Naive thymus-derived CD8-positive, alpha-beta T cell (primary cell): ENCODE measurements around the gene DMRTA1. TPM values are rescaled to one million over a fixed set of nuclear protein-coding genes. Genes with fewer than 3 reads are reported as not detected.
"Not testable (repeated sequence)": the region's sequence is repeated elsewhere in the genome, so short reads cannot be mapped to it uniquely, and the experiment has no call there.

Source experiments
- ATAC-seq, 2 donors: fragments of 150-1000 bp; cut with Tn5 transposase in 1 of 2; sonication (Bioruptor Pico), chemical (Tn5 transposase) in 1 of 2; 1 replicate in 1 of 2; 2 replicates in 1 of 2; pipeline ENCODE4 v1.10.0; 2021; ENCODE audit warnings: mild to moderate bottlenecking in 2 of 2, moderate library complexity in 2 of 2
- POLR2A ChIA-PET: fragments of 350-600 bp; sonication (Branson Sonifier 250); formaldehyde crosslinking; loops from one replicate; lab custom pipeline; 2021; ENCODE audit warnings: antibody characterized with exemption; lab: Charles Lee
- DNase-seq, 10 donors: peaks; one replicate each; pipeline versions ENCODE4 v3.0.0 to v3.0.0-alpha.2; 2020 to 2022
- H3K27ac Mint-ChIP-seq, 10 donors: one replicate each; pipeline ENCODE4 v1.8.0; 2020 to 2022; ENCODE audit warnings: mild to moderate bottlenecking in 10 of 10, mixed read lengths in 10 of 10, moderate library complexity in 4 of 10, inconsistent platforms in 1 of 10
- H3K27me3 Mint-ChIP-seq, 5 donors: one replicate each; pipeline ENCODE4 v1.8.0; 2021 to 2022; ENCODE audit warnings: mixed read lengths in 5 of 5
- H3K36me3 Mint-ChIP-seq, 3 donors: one replicate each; pipeline ENCODE4 v1.8.0; 2020 to 2022; ENCODE audit warnings: mixed read lengths in 3 of 3, mild to moderate bottlenecking in 2 of 3, inconsistent platforms in 1 of 3
- H3K4me1 Mint-ChIP-seq, 4 donors: one replicate each; pipeline ENCODE4 v1.8.0; 2021 to 2022; ENCODE audit warnings: mixed read lengths in 4 of 4
- H3K4me3 Mint-ChIP-seq, 10 donors: one replicate each; pipeline ENCODE4 v1.8.0; 2020 to 2022; ENCODE audit warnings: mild to moderate bottlenecking in 10 of 10, mixed read lengths in 10 of 10, moderate library complexity in 6 of 10, inconsistent platforms in 1 of 10
- H3K9me3 Mint-ChIP-seq, 9 donors: one replicate each; pipeline ENCODE4 v1.8.0; 2020 to 2022; ENCODE audit warnings: mixed read lengths in 9 of 9, mild to moderate bottlenecking in 3 of 9, inconsistent platforms in 1 of 9, moderate library complexity in 1 of 9
- polyA plus RNA-seq, 3 donors: library from polyadenylated mRNA; unstranded; fragments of 300-500 nt; fragmentation: Illumina TruSeq; gene quantifications; one replicate each; pipeline ENCODE4 v1.2.3, GENCODE V29; 2021
- total RNA-seq, 8 experiments: library from RNA in 2 of 8; stranded (reverse) in 2 of 8; gene quantifications; one replicate each; pipeline ENCODE4 v1.2.3 and lab custom pipeline; 2021 to 2026

DMRTA1 gene
- not detected for total RNA-seq
- polyA plus RNA-seq, result under 1 TPM in 1 of 3 donors, not detected in 2; 0.05 TPM
- total RNA-seq (lab: John Stamatoyannopoulos, UW), result 0 to 0.78 (median 0) reads per million in 6 experiments

DNA sequence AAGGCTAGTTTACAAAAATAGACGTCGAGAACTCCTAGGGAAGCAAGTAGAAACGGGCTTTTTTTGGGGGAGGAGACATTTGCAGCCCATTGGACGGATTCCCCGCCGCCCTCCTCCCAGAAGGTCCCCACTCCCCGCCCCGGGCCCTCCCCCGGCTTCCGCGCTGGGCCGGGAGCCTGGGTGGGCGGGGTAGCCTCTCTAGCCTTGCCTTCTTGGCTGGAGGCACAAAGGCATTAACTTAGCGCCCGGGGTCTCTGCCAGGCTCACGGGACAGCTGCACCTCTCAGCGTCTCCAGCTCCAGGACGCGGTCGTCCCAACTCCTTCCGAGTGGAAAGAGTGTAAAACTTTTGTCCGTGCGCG is at the start of gene DMRTA1:
TSS of gene DMRTA1 (plus strand) at position 236 of the 361 bp plus-strand sequence. CDS start 242 bp downstream, outside the sequence.
- Mint-ChIP-seq H3K9me3 (peaks cover 0 to 5% (median 0%) of the 10 kb centered on the region in 9 donors), H3K4me3 (peak within 1 kb of the TSS; percentile 0 to 72 (median 57)), H3K27ac (no peak within 1 kb of the TSS), H3K4me1 (peaks cover 0 to 8% (median 6%) of the 10 kb centered on the region in 4 donors), H3K27me3 (peaks cover 23 to 53% (median 35%) of the 10 kb centered on the region in 5 donors), H3K36me3 (peaks cover 0 to 5% (median 0%) of the 10 kb centered on the region in 3 donors)
- ATAC-seq (peak in 1 of 2 donors; percentile 25), DNase-seq (no peak)
- POLR2A ChIA-PET, result no interaction called here

DNA sequence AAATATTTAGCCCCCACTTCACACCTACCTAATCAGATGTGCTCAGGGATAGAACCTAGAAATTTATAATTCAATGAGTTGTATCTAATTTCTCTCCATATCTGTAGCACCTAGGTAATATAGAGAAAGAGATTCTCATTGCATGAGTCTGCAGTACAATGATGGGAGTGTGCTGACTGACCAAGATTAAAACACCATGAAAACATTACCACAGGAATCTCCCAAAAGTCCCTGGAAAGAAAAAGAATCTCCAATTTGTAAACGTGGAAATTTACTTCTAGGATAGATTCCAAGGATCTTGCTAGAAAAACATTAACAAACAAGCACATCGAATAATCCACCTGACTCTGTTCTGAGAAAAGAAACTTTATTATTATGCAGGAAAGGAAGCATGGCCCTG is 45.0 kb upstream of the DMRTA1 start:
- H3K27ac Mint-ChIP-seq, result no peak overlapping the region
- POLR2A ChIA-PET, result no interaction called here
- H3K36me3 Mint-ChIP-seq, result peaks cover 0 to 5% (median 0%) of the 10 kb centered on the region in 3 donors
- ATAC-seq, result no peak
- no peak for DNase-seq
- H3K9me3 Mint-ChIP-seq, result peaks cover 0 to 9% (median 0%) of the 10 kb centered on the region in 9 donors
- no peak overlapping the region for H3K4me3 Mint-ChIP-seq
- H3K27me3 Mint-ChIP-seq, result peaks cover 2 to 15% (median 6%) of the 10 kb centered on the region in 5 donors
- no peaks in the 10 kb centered on the region for H3K4me1 Mint-ChIP-seq

GRCh38 chr9:22405869-22406659 is 40.6 kb upstream of the DMRTA1 start:
- DNase-seq, result no peak
- no peak overlapping the region for H3K4me3 Mint-ChIP-seq

GRCh38 chr9:22413884-22414283 is 32.7 kb upstream of the DMRTA1 start:
- H3K27me3 Mint-ChIP-seq, result peaks cover 0 to 4% (median 0%) of the 10 kb centered on the region in 5 donors
- peaks cover 0 to 6% (median 0%) of the 10 kb centered on the region in 9 donors for H3K9me3 Mint-ChIP-seq
- no peak for ATAC-seq
- no peak overlapping the region for H3K27ac Mint-ChIP-seq
- H3K4me3 Mint-ChIP-seq, result no peak overlapping the region
- no peak for DNase-seq
- POLR2A ChIA-PET, result no interaction called here
- H3K36me3 Mint-ChIP-seq, result no peaks in the 10 kb centered on the region
- no peaks in the 10 kb centered on the region for H3K4me1 Mint-ChIP-seq

More at GRCh38 chr9:22405869-22406659, 40.6 kb upstream of the DMRTA1 start:
- Mint-ChIP-seq H3K36me3 (peaks cover 0 to 2% (median 0%) of the 10 kb centered on the region in 3 donors), H3K9me3 (peaks cover 0 to 9% (median 0%) of the 10 kb centered on the region in 9 donors), H3K27ac (no peak overlapping the region), H3K27me3 (peaks cover 2 to 15% (median 6%) of the 10 kb centered on the region in 5 donors), H3K4me1 (no peaks in the 10 kb centered on the region)
- POLR2A ChIA-PET, result no interaction called here
- ATAC-seq, result no peak

- Mint-ChIP-seq H3K36me3 (no peaks in the 10 kb centered on the region), H3K9me3 (peaks cover 0 to 3% (median 0%) of the 10 kb centered on the region in 9 donors), H3K4me1 (no peaks in the 10 kb centered on the region), H3K27ac (no peak overlapping the region), H3K4me3 (no peak overlapping the region), H3K27me3 (no peaks in the 10 kb centered on the region)
- DNase-seq (no peak), ATAC-seq (no peak)
- POLR2A ChIA-PET, result no interaction called here
These were observed 30.5 kb upstream of the DMRTA1 start for GRCh38 chr9:22415941-22416691.

DNA sequence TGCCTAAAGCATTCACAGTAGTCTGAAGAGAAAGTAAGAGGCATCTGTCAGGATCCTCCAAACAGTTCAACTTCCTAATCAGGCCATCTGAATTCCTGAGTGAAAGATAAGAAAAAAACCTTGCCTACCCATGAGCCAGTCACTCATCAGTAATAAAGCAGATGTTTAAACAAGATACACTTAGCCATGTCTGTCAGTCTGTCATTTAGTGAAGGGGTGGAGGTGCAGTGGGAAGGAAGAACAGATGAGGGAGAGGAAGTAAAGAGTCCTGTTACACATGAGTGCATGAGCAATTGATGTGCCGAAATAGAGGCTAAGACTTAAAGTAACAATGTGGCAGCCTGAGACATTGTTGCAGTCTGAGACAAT is 29.9 kb upstream of the DMRTA1 start:
- POLR2A ChIA-PET, result no interaction called here
- ATAC-seq, result no peak

DNA sequence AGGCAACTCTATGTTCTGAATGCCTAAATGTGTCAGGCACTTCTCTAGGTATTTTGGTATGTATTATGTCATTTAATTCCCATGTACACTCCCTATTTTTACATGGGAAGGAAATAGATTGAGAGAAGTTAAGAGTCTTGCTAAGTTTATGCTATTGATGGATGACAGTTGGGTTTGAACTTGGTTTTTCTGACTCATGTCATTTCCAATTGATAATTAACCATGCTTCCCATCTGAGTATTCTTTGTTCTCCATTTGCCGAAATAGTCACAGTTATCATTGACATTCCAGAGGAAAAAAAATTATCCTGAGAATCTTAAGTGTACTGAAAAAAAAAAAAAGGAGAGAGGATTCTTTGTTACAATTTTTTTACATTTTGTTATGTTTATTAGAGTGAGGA is 23.1 kb upstream of the DMRTA1 start:
- POLR2A ChIA-PET, result no interaction called here
- Mint-ChIP-seq H3K4me3 (no peak overlapping the region), H3K36me3 (no peaks in the 10 kb centered on the region), H3K27me3 (peaks cover 0 to 15% (median 8%) of the 10 kb centered on the region in 5 donors), H3K27ac (no peak overlapping the region), H3K4me1 (no peaks in the 10 kb centered on the region), H3K9me3 (peaks cover 0 to 2% (median 0%) of the 10 kb centered on the region in 9 donors)
- DNase-seq (no peak), ATAC-seq (no peak)

More for the DNA sequence above, 29.9 kb upstream of the DMRTA1 start:
- H3K27me3 Mint-ChIP-seq, result peaks cover 0 to 1% (median 0%) of the 10 kb centered on the region in 5 donors
- H3K36me3 Mint-ChIP-seq, result no peaks in the 10 kb centered on the region
- H3K4me3 Mint-ChIP-seq, result no peak overlapping the region
- H3K4me1 Mint-ChIP-seq, result no peaks in the 10 kb centered on the region
- DNase-seq, result no peak
- no peak overlapping the region for H3K27ac Mint-ChIP-seq
- H3K9me3 Mint-ChIP-seq, result peaks cover 0 to 3% (median 0%) of the 10 kb centered on the region in 9 donors

DNA sequence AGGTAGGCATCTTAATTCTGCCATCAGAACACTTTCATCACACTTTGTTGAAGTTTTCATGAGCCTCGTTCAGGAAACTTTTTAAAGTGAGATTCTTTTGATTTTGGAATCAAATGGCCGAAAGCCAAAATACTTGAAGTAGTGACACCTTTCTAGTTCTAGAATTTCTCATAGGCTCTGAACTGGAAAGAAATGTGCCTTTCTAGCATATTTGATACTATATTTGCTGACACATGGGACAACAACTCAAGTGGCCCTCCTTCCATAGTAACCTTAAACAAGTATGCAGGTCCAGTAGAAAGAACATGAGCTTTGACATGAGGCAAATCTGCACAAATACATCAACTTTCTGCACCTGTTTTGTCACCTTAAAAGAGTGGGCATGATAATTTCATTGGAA is 22.0 kb upstream of the DMRTA1 start:
- Mint-ChIP-seq H3K36me3 (no peaks in the 10 kb centered on the region), H3K9me3 (peaks cover 0 to 2% (median 0%) of the 10 kb centered on the region in 9 donors), H3K4me1 (no peaks in the 10 kb centered on the region), H3K27me3 (peaks cover 0 to 15% (median 9%) of the 10 kb centered on the region in 5 donors), H3K4me3 (no peak overlapping the region), H3K27ac (no peak overlapping the region)
- POLR2A ChIA-PET, result no interaction called here
- DNase-seq (no peak), ATAC-seq (no peak)

GRCh38 chr9:22425551-22425950 is 21.1 kb upstream of the DMRTA1 start:
- Mint-ChIP-seq H3K9me3 (peaks cover 0 to 2% (median 0%) of the 10 kb centered on the region in 9 donors), H3K36me3 (no peaks in the 10 kb centered on the region), H3K27me3 (peaks cover 0 to 18% (median 9%) of the 10 kb centered on the region in 5 donors), H3K4me1 (no peaks in the 10 kb centered on the region), H3K4me3 (no peak overlapping the region), H3K27ac (no peak overlapping the region)
- POLR2A ChIA-PET, result no interaction called here
- DNase-seq, result no peak
- no peak for ATAC-seq

GRCh38 chr9:22427226-22427880 is 19.3 kb upstream of the DMRTA1 start:
- no peak for DNase-seq

DNA sequence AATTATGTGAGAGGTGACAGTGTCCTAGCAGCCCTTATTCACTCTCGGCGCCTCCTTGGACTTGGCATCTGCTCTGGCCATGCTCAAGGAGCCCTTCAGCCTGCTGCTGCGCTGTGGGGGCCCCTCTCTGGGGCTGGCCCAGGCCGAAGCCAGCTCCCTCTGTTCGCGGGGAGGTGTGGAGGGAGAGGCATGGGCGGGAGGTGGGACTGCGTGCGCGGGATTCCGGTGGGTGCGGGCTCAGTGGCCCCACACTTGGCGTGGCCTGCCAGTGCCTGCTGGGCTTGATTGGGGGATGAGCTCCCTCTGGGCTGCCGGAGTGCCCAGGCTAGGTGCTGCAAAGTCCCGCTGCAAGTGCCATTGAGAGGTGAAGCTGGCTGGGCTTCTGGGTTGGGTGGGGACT is 12.9 kb upstream of the DMRTA1 start:
- DNase-seq (no peak), ATAC-seq (no peak)
- Mint-ChIP-seq H3K4me3 (no peak overlapping the region), H3K27me3 (peaks cover 2 to 25% (median 9%) of the 10 kb centered on the region in 5 donors), H3K9me3 (peaks cover 0 to 4% (median 0%) of the 10 kb centered on the region in 9 donors), H3K27ac (no peak overlapping the region), H3K36me3 (no peaks in the 10 kb centered on the region), H3K4me1 (no peaks in the 10 kb centered on the region)
- POLR2A ChIA-PET, result no interaction called here

More at GRCh38 chr9:22427226-22427880, 19.3 kb upstream of the DMRTA1 start:
- no peaks in the 10 kb centered on the region for H3K36me3 Mint-ChIP-seq
- no peaks in the 10 kb centered on the region for H3K4me1 Mint-ChIP-seq
- peaks cover 0 to 2% (median 0%) of the 10 kb centered on the region in 9 donors for H3K9me3 Mint-ChIP-seq
- no peak for ATAC-seq
- POLR2A ChIA-PET, result no interaction called here
- peaks cover 0 to 15% (median 14%) of the 10 kb centered on the region in 5 donors for H3K27me3 Mint-ChIP-seq
- no peak overlapping the region for H3K27ac Mint-ChIP-seq
- no peak overlapping the region for H3K4me3 Mint-ChIP-seq

GRCh38 chr9:22435252-22435651 is 11.4 kb upstream of the DMRTA1 start:
- peaks cover 0 to 10% (median 2%) of the 10 kb centered on the region in 9 donors for H3K9me3 Mint-ChIP-seq
- peaks cover 2 to 22% (median 9%) of the 10 kb centered on the region in 5 donors for H3K27me3 Mint-ChIP-seq
- ATAC-seq, POLR2A ChIA-PET, H3K4me3 Mint-ChIP-seq, H3K36me3 Mint-ChIP-seq, H3K27ac Mint-ChIP-seq, H3K4me1 Mint-ChIP-seq, DNase-seq: not testable (repeated sequence)
